Stimulated activated CD4-positive, alpha-beta T cell treated with anti-CD3 and anti-CD28 coated beads, Interleukin-15, amount 100 ng/mL, for 24 hours (primary cell): ENCODE data around the gene FAM81B.

Source experiments
- DNase-seq: peaks from one replicate; pipeline ENCODE4 v3.0.0-alpha.2; 2020

The FAM81B gene

GRCh38 chr5:95484421-95484820 lies 93.3 kb downstream of the FAM81B start:
- no peak for DNase-seq

GRCh38 chr5:95486191-95486590 lies 95.0 kb downstream of the FAM81B start:
- DNase-seq = no peak

- DNase-seq = no peak
Observed at GRCh38 chr5:95487880-95488279, 96.7 kb downstream of the FAM81B start.
